Loucy (cell line): ENCODE results near the gene DMXL2.

Source experiments
- CTCF ChIP-seq: fragments of 200-600 bp; sonication (generic); conservative IDR thresholded peaks from 2 replicates; pipeline ENCODE4 v1.5.1; 2014; ENCODE audit warnings: mild to moderate bottlenecking, antibody characterized with exemption, low read length
- EZH2phosphoT487 ChIP-seq: fragments of 200-600 bp; IDR thresholded peaks from 2 replicates; pipeline ENCODE4 v1.6.1; 2018; ENCODE audit warnings: antibody characterized with exemption, mild to moderate bottlenecking, moderate library complexity, borderline replicate concordance

GRCh38 chr15:51621155-51621765, 1.3 kb downstream of the DMXL2 start:
- TF ChIP-seq CTCF (no peak), EZH2phosphoT487 (no peak)
